Ishikawa (cell line): ENCODE results near the gene DNAH17.

Experiments used
- CEBPB ChIP-seq: IDR thresholded peaks from 2 replicates; pipeline ENCODE4 v1.6.1; 2012
- CREB1 ChIP-seq: IDR thresholded peaks from 2 replicates; pipeline ENCODE4 v1.6.1; 2012; ENCODE audit warnings: low read depth
- EGR1 ChIP-seq: IDR thresholded peaks from 2 replicates; pipeline ENCODE4 v1.6.1; 2012
- FOXM1 ChIP-seq: IDR thresholded peaks from 2 replicates; pipeline ENCODE4 v1.6.1; 2012; ENCODE audit warnings: low read depth, borderline replicate concordance
- NFIC ChIP-seq: IDR thresholded peaks from 2 replicates; pipeline ENCODE4 v1.6.1; 2012
- RAD21 ChIP-seq: IDR thresholded peaks from 2 replicates; pipeline ENCODE4 v1.6.1; 2012; ENCODE audit warnings: low read depth
- REST ChIP-seq: IDR thresholded peaks from 2 replicates; pipeline ENCODE4 v1.6.1; 2012; ENCODE audit warnings: low read depth, mild to moderate bottlenecking
- TAF1 ChIP-seq: IDR thresholded peaks from 2 replicates; pipeline ENCODE4 v1.6.1; 2012; ENCODE audit warnings: low read depth, mild to moderate bottlenecking
- TCF12 ChIP-seq: IDR thresholded peaks from 2 replicates; pipeline ENCODE4 v1.6.1; 2012; ENCODE audit warnings: low read depth
- TEAD4 ChIP-seq: IDR thresholded peaks from 2 replicates; pipeline ENCODE4 v1.6.1; 2012
- YY1 ChIP-seq: IDR thresholded peaks from 2 replicates; pipeline ENCODE4 v1.6.1; 2012; ENCODE audit warnings: low read depth
- ZBTB7A ChIP-seq: IDR thresholded peaks from 2 replicates; pipeline ENCODE4 v1.6.1; 2012; ENCODE audit warnings: low read depth
- TF ChIP-seq, protein P1 (sequence below): IDR thresholded peaks from 2 replicates; pipeline ENCODE4 v1.6.1; 2012

Gene DNAH17

GRCh38 chr17:78476973-78477372, 100.2 kb downstream of the DNAH17 start:
- no peak for TF ChIP-seq TEAD4
- no peak for TF ChIP-seq ZBTB7A
- no peak for TF ChIP-seq FOXM1
- TF ChIP-seq RAD21 = no peak
- TF ChIP-seq, protein P1, sequence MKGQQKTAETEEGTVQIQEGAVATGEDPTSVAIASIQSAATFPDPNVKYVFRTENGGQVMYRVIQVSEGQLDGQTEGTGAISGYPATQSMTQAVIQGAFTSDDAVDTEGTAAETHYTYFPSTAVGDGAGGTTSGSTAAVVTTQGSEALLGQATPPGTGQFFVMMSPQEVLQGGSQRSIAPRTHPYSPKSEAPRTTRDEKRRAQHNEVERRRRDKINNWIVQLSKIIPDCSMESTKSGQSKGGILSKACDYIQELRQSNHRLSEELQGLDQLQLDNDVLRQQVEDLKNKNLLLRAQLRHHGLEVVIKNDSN = no peak
- TF ChIP-seq CEBPB = no peak
- no peak for TF ChIP-seq YY1

DNA sequence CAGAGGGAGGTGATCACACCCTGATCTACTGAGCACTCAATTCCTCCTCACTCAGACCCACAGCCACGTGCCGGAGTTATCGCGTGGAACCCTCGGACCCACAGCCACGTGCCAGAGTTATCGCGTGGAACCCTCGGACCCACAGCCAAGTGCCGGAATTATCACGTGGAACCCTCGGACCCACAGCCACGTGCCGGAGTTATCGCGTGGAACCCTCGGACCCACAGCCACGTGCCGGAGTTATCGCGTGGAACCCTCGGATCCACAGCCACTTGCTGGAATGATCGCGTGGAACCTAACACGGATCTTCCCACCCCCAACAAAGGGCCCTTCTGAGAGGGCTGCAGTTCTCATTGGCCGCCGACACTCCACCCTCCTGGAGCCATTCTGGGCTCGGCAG, 101.0 kb downstream of the DNAH17 start:
- TF ChIP-seq YY1 (no peak), TEAD4 (no peak), ZBTB7A (no peak), REST (no peak)

GRCh38 chr17:78475211-78475610, 102.0 kb downstream of the DNAH17 start:
- TF ChIP-seq TAF1 (no peak), TEAD4 (no peak), NFIC (no peak), FOXM1 (no peak), CREB1 (no peak), YY1 (no peak), ZBTB7A (no peak)
- TF ChIP-seq, protein P1 = no peak

DNA sequence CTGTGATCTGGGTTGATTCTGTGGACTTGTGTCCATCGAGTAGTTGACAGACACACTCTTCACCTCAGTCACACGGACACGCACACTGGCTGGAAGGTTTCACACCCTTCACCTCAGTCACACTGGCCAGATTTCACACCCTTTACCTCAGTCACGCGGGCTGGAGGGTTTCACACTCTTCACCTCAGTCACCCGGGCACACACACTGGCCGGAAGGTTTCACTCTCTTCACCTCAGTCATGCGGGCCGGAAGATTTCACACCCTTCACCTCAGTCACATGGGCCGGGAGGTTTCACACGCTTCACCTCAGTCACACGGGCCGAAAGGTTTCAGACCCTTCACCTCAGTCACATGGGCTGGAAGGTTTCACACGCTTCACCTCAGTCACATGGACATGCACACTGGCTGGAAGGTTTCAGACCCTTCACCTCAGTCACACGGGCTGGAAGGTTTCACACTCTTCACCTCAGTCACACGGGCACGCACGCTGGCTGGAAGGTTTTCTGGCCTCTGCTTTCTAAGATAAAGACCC, 102.5 kb downstream of the DNAH17 start:
- TF ChIP-seq REST (no peak), EGR1 (no peak), RAD21 (no peak), ZBTB7A (no peak), CEBPB (no peak), TEAD4 (no peak)
- TF ChIP-seq, protein P1 = no peak

DNA sequence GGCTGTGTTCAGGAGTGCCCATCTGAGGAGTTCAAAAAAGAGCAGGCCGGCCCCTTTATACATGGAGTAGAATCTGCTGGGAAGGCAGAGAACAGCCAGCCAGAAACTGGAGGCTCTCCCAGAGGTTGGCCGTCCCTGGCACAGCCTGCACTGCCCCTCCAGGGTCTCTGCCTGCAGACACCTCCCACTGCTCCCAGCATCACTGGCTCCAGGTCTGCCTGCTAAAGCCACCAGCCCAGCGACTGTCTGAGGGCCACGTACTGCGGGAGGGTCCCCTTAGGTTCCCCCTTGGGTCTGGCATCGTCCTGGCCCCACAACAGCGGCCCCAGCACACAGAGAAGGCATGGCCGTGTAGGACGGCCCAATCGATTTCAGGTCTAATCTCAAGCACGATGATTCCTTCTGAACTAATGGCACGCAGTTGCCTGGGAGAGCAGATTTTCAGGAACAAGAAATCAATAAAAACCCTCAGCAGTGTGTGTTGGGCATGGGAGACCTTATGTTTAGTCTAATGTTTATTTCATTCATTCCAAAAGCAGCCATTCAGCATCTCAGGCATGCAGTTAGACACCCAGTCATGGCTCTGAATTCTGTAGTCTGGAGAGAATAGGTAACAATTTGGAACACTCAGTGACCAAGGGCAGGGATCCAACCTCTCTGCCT, 103.1 kb downstream of the DNAH17 start:
- no peak for TF ChIP-seq TCF12
- TF ChIP-seq CEBPB = no peak
- TF ChIP-seq, protein P1 = no peak
- TF ChIP-seq EGR1 = no peak
- no peak for TF ChIP-seq TAF1
- TF ChIP-seq ZBTB7A = no peak

- TF ChIP-seq RAD21 = no peak
Measured at GRCh38 chr17:78472035-78472905, 104.9 kb downstream of the DNAH17 start.

DNA sequence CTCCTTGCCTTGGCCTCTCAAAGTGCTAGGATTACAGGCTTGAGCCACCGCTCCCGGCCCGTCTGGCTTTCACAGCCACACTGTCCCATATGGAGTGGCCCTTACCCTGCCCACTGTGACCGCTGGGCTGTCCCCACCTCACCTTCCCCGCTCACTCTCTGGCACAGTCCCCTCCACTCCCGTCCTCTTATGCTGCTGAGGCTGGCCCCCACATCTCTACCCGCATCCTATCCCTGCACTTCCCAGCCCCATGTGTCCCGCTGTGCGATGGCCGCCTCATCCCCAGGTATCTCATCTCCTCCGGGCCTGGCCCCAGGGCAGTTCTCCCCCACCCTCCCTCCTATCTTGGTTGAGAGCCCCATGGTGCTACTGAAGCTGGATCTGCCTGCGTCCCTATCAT, 105.6 kb downstream of the DNAH17 start:
- TF ChIP-seq CREB1 (no peak), NFIC (no peak), TEAD4 (no peak)
